Islet precursor cell (in vitro differentiated cells): ENCODE results near the gene HYCC2.
A peak's percentile ranks its signal among the peaks of the same experiment; 100 is the strongest.
"Not testable (repeated sequence)": the region's sequence is repeated elsewhere in the genome, so short reads cannot be mapped to it uniquely, and the experiment has no call there.

Experiments
- DNase-seq: peaks from one replicate; pipeline ENCODE4 v3.0.0-alpha.2; 2018

HYCC2 gene

DNA sequence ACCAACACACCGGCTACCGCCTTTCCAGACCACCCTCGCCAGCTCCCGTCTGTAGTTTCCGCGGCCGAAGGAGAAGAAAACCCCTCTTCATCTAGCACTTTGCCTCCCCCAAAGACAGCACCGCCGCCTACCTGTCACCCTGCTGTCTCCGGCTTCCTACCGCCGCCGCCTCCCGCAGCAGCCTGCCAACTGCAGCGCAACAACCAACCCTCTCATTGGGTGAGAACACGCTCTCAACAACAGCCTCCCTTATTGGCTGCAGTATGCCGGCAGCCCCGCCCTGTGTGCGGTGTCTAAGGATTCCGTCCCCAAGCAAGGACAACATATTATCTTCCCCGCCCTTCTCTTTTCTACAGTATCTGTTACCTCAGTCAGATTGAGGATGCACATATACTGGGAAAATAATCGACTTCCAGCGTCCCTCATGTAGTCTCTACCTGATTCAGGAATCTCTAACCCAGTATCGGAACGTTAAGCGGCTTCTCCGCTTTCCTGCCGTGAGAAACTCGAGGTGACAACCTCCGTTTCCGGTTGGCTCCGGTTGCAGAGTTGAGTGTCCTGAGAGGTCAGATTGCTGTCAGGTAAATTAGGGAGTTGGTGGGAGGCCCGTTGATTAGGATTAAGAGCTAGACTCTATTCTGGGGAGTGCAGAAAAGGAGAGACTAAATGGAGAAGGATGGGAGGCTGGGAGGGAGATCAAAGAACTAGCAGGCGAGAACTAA is at the start of gene HYCC2, which contains the start of gene NDUFB3:
Gene HYCC2, minus strand, starts transcription at position 193 of the 722 bp plus-strand sequence. CDS start 47,662 bp downstream, outside the sequence.
Gene NDUFB3, plus strand, starts transcription at position 523 of the 722 bp plus-strand sequence. CDS start 6,882 bp downstream, outside the sequence.
- peak; percentile 97 for DNase-seq

DNA sequence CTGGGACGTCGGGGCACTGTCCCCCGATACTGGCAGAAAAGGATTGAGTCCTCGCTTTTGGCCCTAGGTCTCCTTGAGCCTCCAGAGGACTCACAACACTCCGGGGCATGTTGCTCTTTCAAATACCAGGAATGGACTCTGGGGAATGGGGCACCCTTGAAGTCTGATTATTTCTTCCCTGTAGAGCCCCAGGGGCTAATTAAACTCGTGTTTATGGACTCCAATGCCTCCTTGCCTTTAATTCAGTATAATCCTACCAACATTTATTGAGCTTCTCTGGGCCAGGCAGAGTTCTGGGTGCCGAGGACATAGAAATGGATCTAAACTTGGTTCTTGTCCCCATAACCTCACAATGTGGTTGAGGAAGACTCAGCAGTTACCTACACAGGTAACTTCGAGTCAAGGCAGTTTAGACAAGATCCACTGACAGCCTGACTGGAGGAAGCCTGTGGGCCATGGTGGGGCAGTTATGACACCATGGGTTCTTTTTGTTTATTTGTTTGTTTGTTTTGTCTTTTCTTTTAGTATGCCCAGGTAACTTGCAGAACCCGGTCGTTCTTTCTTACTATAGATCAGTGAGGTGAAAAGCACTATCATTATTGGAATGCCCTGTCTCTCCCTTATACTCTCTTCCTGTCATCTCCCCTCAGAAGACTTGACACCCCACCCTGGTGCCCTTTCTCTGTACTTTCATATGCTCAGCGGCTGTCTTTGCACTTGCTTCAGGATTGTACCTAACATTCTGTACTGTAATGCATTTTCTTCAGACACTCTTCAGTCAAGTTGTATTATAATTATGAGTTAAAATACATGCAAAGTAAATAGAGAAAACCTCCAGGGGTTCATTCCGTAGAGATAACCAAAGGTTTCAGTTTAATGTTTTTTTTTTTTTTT is 47.7 kb upstream of the HYCC2 start:
- no peak for DNase-seq

DNA sequence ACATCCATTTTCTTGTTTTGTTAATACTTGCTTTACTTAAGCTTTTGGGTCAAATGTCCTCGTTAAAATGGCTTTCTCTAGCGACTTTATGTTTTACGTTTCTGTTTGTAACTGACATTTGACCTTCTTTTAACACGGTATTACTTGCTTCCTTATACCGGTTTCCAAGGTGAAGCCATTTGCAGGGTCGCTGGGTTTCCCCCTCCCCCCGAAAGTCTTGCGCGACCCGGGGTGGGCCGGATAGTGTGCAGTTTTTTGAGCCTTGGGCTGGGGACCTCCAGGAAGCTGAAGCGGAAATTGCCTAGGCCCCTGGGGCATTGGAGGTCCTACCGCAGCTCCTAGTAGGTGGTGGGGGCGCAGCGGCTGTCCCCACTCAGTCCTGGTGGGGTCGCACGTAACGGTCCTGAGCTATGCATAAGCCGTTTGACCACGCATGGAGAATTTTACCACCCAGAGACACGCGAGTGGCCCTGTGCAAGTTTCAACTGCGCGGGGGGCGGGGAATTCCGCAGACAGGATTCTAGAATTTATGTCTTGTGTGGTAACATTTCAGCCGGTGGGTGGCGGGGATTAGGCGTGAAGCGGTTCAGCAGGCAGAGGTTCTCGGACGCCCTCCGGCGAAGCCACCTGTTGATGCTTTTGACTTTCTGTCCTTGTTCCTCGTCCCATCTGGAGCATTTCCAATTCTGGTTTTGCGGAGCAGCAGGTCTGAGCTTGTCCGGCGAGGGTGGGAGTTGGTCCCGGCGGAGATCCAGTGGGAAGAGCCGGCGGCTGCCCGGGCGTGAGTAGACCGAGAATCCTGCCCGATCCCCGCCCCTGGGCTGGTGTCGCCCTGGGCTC is 46.9 kb upstream of the HYCC2 start:
- DNase-seq, result peak; percentile 94

DNA sequence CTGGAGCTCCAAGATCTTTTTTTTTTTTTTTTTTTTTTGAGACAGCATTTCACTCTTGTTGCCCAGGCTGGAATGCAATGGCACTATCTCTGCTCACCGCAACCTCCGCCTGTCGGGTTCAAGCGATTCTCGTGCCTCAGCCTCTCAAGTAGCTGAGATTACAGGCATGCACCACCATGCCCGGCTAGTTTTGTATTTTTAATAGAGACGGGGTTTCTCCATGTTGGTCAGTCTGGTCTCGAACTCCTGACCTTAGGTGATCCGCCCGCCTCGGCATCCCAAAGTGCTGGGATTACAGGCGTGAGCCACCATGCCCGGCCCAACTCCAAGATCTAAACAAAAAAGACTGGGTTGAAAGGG is 46.2 kb upstream of the HYCC2 start:
- not testable (repeated sequence) for DNase-seq

DNA sequence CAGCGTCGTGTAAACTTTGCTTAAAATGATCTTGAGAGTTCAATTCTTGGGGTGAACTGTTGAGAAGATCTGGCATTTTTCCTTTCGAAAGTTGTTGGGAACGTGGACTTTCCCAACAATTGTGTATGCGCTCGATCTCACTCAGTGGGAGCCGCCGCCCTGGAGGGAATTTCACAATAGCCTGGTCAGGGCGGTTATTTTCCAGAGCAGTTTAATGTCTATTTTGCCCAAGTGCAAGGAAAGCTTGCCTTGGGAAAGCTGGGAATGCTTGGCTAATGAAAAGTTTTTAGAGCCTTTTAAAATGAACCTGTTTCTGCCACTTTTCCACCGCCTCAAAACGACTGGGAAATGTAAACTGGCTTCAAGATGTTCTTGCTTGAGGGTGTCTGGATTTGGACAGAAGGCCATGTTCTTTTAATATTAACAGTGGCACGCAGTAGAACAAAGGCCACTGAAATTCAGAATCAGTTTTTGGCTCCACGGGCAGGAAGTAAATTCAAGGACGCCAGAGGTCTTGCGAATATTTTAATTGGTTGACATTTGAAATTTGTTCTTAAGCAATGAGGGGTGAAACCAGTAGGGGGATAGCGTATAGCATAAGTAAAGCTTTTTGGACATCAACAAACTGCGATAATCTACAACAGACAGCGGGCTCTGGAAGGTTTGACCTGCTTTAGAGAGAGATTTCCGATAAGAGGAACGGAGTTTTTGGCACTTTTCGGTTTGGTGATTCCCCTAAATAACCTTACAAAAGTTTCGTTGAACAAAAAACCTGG is 45.7 kb upstream of the HYCC2 start:
- peak; percentile 67 for DNase-seq

DNA sequence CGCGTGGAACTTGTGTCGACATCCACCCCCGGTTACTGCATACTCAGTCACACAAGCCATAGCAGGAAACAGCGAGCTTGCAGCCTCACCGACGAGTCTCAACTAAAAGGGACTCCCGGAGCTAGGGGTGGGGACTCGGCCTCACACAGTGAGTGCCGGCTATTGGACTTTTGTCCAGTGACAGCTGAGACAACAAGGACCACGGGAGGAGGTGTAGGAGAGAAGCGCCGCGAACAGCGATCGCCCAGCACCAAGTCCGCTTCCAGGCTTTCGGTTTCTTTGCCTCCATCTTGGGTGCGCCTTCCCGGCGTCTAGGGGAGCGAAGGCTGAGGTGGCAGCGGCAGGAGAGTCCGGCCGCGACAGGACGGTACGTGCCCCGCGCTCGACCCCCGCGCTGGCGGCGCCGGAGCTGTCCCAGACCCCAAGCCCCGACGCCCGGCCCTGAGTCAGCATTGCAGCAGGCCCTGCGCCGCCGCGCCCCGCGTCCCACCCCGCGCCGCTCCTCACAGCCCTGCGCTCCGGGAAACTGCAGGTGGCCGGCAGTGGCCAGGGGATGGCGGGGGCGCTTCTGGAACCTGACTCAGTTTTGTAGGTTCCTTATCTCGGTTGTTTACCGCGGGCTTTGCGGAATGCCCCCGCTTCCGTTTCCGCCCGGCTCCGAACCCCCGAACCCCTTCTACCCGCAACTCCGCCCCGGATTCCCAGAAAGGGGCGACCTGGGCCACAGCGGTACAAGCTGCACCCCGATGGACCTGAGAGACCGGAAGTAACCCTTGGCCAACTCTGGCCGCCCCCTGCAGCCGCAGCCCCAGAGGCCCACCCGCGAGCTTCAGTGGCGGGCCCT is 44.9 kb upstream of the HYCC2 start, which contains the start of gene CFLAR:
Gene CFLAR, plus strand, starts transcription at position 50 of the 844 bp plus-strand sequence. CDS start 13,702 bp downstream, outside the sequence.
- DNase-seq, result peak; percentile 81

DNA sequence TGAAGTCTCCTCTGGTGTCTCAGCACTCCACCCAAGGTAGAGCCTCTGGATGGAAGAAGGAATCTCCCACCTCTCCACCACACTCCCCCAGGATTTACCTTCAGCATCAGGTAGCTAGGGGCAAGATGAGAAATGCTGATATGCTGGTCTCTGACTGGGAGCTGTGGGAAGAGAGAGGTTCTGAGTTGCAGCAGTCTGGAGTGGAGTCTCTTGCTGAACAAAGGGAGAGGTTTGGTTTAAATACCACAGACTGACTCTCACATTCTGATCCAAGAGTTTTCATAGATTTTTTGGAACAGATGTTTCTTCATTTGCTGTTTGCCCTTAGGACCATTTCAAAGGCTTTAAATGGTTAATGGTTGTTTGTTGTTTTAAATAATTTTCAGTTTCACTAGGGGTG is 43.4 kb upstream of the HYCC2 start:
- DNase-seq, result peak; percentile 74

DNA sequence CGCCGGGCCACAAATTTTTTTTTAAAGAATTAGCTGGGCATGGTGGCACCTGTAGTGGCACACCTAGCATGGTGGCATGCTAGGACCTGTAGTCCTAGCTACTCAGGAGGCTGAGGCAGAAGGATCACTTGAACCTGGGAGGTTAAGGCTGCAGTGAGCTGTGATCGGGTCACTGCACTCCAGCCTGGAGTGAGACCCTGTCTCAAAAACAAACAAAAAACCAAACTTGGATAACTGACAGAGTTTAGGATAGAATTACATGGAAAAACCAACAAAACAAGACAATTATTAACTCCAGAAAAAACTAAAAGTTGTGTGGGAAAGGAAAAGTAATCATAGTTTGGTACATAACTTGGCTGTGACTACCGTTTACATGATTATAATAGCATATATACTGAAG is 42.9 kb upstream of the HYCC2 start:
- no peak for DNase-seq

DNA sequence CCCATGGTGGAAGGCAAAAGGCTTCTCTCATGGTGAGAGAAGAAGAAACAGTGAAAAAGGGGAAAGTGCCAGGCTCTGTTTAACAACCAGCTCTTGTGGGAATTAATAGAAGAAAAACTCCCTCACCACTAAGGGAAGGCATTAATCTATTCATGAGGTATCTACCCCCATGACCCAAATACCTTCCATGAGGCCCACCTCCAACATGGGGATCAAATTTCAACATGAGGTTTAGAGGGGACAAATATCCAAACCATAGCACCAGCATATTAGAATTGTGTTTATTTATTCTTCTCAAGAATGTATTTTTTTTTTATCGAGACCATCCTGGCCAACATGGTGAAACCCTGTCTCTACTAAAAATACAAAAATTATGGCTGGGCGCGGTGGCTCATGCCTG is 39.6 kb upstream of the HYCC2 start:
- no peak for DNase-seq

DNA sequence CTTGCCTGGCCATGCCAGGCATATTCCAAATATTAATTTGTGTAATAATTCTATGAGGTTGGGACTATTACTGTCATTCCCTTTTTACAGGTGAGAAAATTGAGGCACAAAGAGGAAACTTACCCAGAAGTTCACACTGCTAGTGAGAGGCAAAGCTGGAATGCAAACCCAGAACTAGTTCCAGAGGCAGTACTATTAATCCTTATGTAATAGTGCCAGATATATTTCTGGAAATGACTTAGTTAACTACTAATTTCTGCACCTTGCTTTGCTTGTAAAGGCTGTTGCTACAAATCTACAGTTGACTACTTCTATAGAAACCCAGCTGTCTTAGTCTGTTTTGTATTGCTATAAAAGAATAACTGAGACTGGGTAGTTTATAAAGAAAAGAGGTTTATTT is 39.1 kb upstream of the HYCC2 start:
- no peak for DNase-seq

DNA sequence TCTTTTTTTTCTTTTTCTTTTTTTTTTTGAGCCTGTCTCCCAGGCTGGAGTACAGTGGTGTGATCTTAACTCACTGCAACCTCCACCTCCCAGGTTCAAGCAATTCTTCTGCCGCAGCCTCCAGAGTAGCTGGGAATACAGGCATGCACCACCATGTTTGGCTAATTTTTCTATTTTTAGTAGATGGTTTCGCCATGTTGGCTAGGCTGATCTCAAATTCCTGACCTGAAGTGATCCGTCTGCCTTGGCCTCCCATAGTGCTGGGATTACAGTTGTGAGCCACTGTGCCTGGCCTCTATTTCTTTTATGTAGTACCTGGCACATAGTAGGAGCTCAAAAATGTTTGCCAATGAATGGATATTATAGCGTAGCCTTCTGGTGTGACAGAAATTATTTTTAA is 37.7 kb upstream of the HYCC2 start:
- DNase-seq, result no peak

DNA sequence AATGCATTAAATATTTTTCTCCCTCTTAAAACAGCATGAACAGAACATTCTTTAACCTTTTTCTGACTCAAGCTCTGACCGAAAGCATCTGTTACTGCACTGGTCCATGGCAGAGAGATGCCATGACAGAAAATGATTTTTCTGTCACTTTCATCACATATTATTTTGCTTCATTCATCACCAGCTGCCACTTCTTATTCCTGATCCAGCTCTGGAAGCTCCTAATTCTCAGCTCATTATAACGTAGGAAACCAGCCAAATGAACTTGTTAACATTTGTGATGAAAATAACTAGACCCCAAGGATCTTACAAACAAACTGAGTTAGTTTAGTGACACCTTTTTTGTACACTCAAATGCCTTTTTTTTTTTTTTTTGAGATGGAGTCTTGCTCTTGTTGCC is 36.9 kb upstream of the HYCC2 start:
- DNase-seq, result no peak

DNA sequence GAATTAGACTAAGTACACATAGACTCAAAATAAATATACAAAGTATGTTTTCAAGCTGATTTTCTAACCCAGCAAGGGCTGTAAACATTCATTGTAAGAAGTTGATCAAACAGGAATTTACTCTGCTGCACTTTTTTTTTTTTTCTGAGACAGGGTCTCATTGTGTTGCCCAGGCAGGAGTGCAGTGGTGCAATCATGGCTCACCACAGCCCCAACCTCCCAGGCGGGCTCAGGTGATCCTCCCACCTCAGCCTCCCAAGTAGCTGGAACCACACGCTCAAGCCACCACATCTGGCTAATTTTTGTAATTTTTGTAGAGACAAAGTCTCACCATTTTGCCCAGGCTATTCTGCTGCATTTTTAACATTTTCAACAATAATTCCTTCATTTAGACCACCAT is 36.2 kb upstream of the HYCC2 start:
- no peak for DNase-seq

DNA sequence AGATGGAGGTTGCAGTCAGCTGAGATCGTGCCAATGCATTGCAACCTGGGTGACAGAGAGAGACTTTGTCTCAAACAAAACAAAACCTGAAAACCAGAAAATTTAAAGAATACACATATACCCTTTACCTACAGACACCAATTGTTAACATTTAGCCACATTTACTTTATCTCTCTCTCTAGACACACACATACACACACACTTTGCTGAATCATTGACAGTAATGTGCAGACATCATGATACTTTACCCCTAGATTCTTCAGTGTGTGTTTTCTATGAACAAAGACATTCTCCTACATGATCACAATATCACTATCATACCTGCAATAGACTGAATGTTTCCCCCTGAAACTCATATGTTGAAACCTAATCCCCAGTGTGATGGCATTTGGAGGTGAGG is 34.3 kb upstream of the HYCC2 start:
- no peak for DNase-seq

DNA sequence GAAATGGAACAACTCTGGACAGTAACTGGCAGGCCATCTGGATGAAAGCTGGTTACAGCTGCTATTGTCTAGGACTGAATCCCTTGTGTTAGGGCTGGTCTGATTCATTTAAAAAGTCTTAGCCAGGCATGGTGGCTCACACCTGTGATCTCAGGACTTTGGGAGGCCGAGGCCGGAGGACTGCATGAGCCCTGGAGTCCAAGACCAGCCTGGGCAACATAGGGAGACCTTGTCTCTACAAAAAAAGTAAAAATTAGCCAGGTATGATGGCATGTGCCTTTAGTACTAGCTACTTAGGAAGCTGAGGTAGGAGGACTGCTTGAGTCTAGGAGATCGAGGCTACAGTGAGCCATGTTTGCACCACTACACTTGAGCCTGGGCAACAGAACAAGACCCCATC is 29.0 kb upstream of the HYCC2 start:
- no peak for DNase-seq

DNA sequence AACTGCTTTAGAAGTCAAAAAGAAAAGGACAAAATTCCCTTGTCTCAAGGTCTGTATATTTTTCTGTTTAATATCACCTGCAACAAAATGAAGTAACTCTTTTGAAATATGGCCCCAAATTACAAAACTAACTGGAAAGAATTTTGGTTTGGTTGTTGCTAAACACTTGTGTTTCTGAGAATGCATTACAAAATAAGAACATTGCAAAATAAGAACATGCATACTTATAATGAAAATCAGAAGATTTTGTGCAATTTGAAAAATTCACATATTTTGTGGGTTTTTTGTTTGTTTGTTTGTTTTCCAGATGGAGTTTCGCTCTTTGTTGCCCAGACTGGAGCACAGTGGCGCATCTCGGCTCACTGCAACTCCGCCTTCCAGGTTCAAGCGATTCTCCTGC is 22.1 kb upstream of the HYCC2 start:
- DNase-seq, result no peak

DNA sequence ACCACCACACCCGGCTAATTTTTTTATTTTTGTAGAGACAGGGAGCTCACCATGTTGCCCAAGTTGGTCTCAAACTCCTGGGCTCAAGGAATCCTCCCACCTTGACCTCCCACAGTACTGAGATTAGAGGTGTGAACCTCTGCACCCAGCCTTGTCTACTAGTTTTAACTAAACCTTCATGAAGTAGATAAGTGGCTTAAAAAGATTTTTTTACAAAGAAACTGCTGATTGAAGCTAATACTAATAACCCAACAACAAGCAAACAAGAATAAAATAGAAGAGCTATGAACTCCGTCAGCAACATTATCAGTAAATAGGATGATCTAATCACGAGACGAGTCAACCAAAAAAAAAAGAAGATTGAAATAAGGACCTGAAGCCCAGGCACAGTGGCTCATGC is 19.1 kb upstream of the HYCC2 start:
- no peak for DNase-seq

DNA sequence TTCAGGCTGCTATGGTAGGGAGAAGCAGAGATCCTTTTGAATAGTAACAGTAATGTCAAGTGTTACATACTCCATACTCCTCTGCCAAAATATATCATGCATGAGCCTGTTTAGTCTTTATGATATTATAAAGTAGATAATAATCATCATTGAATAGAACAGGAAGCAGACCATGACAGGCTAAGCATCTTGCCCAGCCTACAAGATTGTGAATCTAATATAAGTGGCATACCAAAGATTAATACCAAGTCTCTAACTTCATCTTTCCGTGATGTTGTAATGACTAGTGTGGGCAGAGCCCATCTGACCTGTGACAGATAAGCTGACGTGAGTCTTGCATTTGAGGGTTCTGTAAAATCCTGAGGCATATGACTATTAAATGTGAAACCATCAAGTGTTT is 13.4 kb upstream of the HYCC2 start:
- DNase-seq, result no peak

DNA sequence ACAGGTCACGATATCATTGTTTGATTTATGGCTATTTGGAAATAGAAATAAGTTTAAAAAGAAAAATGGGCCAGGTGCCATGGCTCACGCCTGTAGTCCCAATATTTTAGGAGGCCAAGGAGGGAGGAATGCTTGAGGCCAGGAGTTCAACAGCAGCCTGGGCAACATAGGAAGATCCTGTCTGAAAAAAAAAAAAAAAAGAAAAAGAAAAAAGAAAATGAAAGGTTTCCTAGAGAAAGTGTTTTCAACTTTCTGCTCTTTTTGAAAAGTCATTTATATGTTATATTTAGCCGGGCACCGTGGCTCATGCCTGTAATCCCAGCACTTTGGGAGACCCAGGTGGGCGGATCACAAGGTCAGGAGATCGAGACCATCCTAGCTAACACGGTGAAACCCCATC is 3.5 kb upstream of the HYCC2 start:
- no peak for DNase-seq

DNA sequence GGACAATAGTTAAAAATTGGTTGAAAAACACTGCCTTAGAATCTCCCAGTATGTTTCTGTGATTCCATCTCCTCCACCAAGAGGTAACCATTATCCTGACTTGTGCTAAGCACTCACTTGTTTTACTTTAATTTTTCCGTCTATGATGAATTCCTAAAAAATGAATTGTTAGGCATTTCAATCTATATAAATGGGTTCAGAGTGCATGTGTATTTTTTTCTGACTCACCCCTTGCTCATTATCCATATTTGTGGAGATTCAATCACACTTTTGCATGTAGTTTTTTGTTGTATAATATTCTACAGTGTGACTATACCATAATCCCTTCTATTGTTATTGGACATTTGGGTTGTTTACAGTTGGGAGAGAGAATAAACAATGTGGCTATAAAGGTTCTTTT is 1.6 kb upstream of the HYCC2 start:
- no peak for DNase-seq

DNA sequence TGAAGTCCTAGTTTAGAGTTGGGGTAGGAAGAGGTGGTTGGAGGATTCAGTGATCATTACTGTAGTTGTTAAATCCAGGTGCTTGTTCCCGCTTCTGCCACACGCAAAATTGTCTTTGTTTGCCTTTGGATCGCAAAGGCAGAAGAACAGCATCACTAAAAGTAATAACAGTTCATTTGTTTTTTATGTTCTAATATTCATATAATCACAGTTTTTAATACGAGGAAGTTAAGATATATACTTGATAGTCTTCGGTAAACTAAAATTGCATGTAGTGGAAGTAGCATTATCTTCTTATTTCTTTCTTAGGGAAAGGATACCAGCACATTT is 695 bp upstream of the HYCC2 start:
- no peak for DNase-seq
